Measurements from ENCODE around the gene ERCC6. TPM values are rescaled to one million over a fixed set of nuclear protein-coding genes. Genes with fewer than 3 reads are reported as not detected.

Gene ERCC6
- polyA plus RNA-seq, 1 donor from 2014 or later = 13.9 TPM

DNA sequence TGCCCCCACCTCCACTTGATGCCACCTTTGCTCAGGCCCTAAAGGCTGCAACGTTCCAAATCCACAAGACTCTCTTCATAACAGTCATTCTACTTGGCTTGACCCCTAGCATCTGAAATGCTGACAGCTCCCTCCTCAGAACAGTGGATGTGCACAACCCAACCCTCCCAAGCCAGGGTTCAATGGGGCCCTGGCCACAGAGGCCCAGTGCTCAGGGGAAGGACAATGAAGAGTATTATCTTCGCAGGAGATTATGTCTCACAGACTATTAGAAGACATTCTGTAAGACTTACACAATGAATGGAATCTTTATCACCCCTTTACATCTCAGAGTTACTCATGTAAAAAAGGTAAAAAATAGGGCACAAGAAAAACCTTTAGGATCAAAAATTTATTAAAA lies 20.4 kb downstream of the ERCC6 start:
- H3K4me3 ChIP-seq (ENCODE audit: low read length) = no peak overlapping the region
- H3K9me3 ChIP-seq (ENCODE audit: low read length) = no peaks in the 10 kb centered on the region
- H3K79me2 ChIP-seq (replicated peaks; ENCODE audit: insufficient read depth, low read length) = no peaks in the 10 kb centered on the region
- no peaks in the 10 kb centered on the region for H4K20me1 ChIP-seq (ENCODE audit: insufficient read depth)
- H3K9ac ChIP-seq (ENCODE audit: low read length) = no peak overlapping the region
- H3K9me2 ChIP-seq (ENCODE audit: insufficient read depth, low read length) = no peaks in the 10 kb centered on the region
- no peaks in the 10 kb centered on the region for H3K27me3 ChIP-seq (ENCODE audit: insufficient read depth, low read depth, low read length)
- no peaks in the 10 kb centered on the region for H3F3A ChIP-seq (ENCODE audit: insufficient read depth, low read length, poor library complexity, severe bottlenecking)
- H3K4me2 ChIP-seq (ENCODE audit: low read length) = no peak overlapping the region
- no peak overlapping the region for H3K27ac ChIP-seq (ENCODE audit: low read length)
- no peak overlapping the region for H2AFZ ChIP-seq (ENCODE audit: low read depth, low read length)
- H3K36me3 ChIP-seq (ENCODE audit: insufficient read depth, low read length) = no peaks in the 10 kb centered on the region
- TF ChIP-seq, protein P1, sequence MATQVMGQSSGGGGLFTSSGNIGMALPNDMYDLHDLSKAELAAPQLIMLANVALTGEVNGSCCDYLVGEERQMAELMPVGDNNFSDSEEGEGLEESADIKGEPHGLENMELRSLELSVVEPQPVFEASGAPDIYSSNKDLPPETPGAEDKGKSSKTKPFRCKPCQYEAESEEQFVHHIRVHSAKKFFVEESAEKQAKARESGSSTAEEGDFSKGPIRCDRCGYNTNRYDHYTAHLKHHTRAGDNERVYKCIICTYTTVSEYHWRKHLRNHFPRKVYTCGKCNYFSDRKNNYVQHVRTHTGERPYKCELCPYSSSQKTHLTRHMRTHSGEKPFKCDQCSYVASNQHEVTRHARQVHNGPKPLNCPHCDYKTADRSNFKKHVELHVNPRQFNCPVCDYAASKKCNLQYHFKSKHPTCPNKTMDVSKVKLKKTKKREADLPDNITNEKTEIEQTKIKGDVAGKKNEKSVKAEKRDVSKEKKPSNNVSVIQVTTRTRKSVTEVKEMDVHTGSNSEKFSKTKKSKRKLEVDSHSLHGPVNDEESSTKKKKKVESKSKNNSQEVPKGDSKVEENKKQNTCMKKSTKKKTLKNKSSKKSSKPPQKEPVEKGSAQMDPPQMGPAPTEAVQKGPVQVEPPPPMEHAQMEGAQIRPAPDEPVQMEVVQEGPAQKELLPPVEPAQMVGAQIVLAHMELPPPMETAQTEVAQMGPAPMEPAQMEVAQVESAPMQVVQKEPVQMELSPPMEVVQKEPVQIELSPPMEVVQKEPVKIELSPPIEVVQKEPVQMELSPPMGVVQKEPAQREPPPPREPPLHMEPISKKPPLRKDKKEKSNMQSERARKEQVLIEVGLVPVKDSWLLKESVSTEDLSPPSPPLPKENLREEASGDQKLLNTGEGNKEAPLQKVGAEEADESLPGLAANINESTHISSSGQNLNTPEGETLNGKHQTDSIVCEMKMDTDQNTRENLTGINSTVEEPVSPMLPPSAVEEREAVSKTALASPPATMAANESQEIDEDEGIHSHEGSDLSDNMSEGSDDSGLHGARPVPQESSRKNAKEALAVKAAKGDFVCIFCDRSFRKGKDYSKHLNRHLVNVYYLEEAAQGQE (IDR thresholded peaks at IDR 0.05; ENCODE audit: borderline replicate concordance) = no peak
- no peak for TF ChIP-seq RAD21 (conservative IDR thresholded peaks at IDR 0.05)
- no peak for TF ChIP-seq SMC3 (conservative IDR thresholded peaks at IDR 0.05; ENCODE audit: poor library complexity)
- no peak for TF ChIP-seq POLR2AphosphoS5 (IDR thresholded peaks at IDR 0.05)
- TF ChIP-seq, protein P2, sequence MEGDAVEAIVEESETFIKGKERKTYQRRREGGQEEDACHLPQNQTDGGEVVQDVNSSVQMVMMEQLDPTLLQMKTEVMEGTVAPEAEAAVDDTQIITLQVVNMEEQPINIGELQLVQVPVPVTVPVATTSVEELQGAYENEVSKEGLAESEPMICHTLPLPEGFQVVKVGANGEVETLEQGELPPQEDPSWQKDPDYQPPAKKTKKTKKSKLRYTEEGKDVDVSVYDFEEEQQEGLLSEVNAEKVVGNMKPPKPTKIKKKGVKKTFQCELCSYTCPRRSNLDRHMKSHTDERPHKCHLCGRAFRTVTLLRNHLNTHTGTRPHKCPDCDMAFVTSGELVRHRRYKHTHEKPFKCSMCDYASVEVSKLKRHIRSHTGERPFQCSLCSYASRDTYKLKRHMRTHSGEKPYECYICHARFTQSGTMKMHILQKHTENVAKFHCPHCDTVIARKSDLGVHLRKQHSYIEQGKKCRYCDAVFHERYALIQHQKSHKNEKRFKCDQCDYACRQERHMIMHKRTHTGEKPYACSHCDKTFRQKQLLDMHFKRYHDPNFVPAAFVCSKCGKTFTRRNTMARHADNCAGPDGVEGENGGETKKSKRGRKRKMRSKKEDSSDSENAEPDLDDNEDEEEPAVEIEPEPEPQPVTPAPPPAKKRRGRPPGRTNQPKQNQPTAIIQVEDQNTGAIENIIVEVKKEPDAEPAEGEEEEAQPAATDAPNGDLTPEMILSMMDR (IDR thresholded peaks at IDR 0.05; ENCODE audit: poor library complexity, severe bottlenecking) = no peak
- no peak for TF ChIP-seq EP300 (conservative IDR thresholded peaks at IDR 0.05; ENCODE audit: poor library complexity, severe bottlenecking)
- no peak for TF ChIP-seq TAF1 (IDR thresholded peaks at IDR 0.05; ENCODE audit: low read depth)

DNA sequence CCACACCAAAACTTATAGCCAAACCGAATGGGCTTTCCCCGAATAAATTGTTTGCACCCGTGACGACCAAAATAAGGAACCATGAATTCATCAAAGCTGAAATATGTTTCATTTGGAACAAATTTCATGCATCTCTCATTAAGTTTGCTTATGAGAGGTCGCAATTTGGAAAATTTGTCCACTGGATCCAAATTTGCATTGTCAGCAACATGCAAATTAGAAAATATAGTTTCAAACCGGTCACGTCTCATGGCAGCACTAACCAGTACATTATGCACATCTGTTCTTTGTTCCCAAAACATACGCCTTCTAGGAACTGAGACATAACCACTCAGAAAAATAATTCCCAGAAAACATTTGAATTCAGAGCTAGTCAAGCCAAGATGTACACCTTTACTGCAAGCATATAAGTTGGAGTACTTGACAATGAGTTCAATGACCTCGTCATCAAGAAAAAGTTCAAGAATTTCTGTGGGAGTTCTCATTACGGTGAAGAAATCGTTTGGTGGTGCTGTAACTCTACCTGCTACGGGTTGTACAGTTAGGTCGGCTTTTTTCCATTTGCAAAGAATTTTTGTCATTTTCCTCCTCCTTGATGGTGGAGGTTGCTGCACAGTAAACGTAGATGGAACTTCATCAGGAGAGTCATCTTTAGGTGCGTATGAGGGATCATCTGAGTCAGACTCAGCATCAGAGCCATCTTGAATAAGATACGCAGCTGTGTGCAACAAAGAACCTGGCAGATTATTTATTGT lies 22.5 kb downstream of the ERCC6 start:
- H3K27ac ChIP-seq (ENCODE audit: low read length) = no peak overlapping the region
- no peaks in the 10 kb centered on the region for H3K9me3 ChIP-seq (ENCODE audit: low read length)
- H3K9me2 ChIP-seq (ENCODE audit: insufficient read depth, low read length) = no peaks in the 10 kb centered on the region

More for the DNA sequence above, 22.5 kb downstream of the ERCC6 start:
- Histone ChIP-seq H3K4me3 (ENCODE audit: low read length) (no peak overlapping the region), H4K20me1 (ENCODE audit: insufficient read depth) (no peaks in the 10 kb centered on the region), H3K4me2 (ENCODE audit: low read length) (no peak overlapping the region), H3K27me3 (ENCODE audit: insufficient read depth, low read depth, low read length) (no peaks in the 10 kb centered on the region), H2AFZ (ENCODE audit: low read depth, low read length) (no peak overlapping the region), H3K79me2 (replicated peaks; ENCODE audit: insufficient read depth, low read length) (no peaks in the 10 kb centered on the region), H3F3A (ENCODE audit: insufficient read depth, low read length, poor library complexity, severe bottlenecking) (no peaks in the 10 kb centered on the region), H3K36me3 (ENCODE audit: insufficient read depth, low read length) (no peaks in the 10 kb centered on the region), H3K9ac (ENCODE audit: low read length) (no peak overlapping the region)
- TF ChIP-seq TAF1 (IDR thresholded peaks at IDR 0.05; ENCODE audit: low read depth) (no peak), SMC3 (conservative IDR thresholded peaks at IDR 0.05; ENCODE audit: poor library complexity) (no peak), MXI1 (conservative IDR thresholded peaks at IDR 0.05; ENCODE audit: poor library complexity, severe bottlenecking) (no peak), POLR2AphosphoS5 (IDR thresholded peaks at IDR 0.05) (no peak), EP300 (conservative IDR thresholded peaks at IDR 0.05; ENCODE audit: poor library complexity, severe bottlenecking) (no peak), EZH2 (IDR thresholded peaks at IDR 0.05; ENCODE audit: borderline replicate concordance, insufficient read depth, low read length, poor library complexity, severe bottlenecking) (no peak), RAD21 (conservative IDR thresholded peaks at IDR 0.05) (no peak)
- TF ChIP-seq, protein P2 (IDR thresholded peaks at IDR 0.05; ENCODE audit: poor library complexity, severe bottlenecking) = no peak
- TF ChIP-seq, protein P1 (IDR thresholded peaks at IDR 0.05; ENCODE audit: borderline replicate concordance) = no peak
